Stimulated activated CD4-positive, alpha-beta T cell treated with anti-CD3 and anti-CD28 coated beads, Interleukin-4, amount 100 ng/mL, for 48 hours (primary cell): Measurements from ENCODE around the gene TCTA.
"Not testable (repeated sequence)": the region's sequence is repeated elsewhere in the genome, so short reads cannot be mapped to it uniquely, and the experiment has no call there.

Experiments
- DNase-seq, 2 donors: peaks; one replicate each; pipeline ENCODE4 v3.0.0-alpha.2; 2020; ENCODE audit warnings: low read depth in 2 of 2

TCTA gene, protein sequence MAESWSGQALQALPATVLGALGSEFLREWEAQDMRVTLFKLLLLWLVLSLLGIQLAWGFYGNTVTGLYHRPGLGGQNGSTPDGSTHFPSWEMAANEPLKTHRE

DNA sequence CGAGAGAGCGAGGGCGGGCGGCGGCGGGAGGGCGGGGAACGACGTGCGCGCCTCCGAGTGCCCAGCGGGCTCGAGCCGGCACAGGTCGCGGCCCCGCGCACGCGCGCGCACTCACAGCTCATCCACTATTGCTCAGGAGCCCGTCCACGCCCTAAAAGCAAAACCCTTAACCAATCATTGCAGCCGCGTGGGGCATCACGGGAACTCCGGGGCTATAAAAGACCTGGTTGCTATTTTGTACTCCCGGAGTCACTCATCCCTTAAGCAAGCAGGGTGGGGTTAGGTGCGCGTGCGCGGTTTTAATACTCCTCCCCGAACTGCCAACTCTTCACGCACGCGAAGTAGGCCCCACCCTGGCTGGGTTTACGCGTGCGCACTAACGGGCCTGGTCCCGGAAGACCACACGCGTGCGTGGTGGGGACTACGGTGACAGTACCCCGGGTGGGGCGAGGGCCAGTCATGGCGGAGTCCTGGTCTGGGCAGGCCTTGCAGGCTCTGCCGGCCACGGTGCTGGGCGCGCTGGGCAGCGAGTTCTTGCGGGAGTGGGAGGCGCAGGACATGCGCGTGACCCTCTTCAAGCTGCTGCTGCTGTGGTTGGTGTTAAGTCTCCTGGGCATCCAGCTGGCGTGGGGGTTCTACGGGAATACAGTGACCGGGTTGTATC is at the start of gene TCTA, which contains the start of gene RHOA:
TSS of gene TCTA (plus strand) at position 456 of the 664 bp plus-strand sequence. CDS start at position 460, 4 bp downstream.
TSS of gene RHOA (minus strand) at position 9 of the 664 bp plus-strand sequence. CDS start 36,387 bp downstream, outside the sequence.
- peak; percentile 96 to 99 for DNase-seq

DNA sequence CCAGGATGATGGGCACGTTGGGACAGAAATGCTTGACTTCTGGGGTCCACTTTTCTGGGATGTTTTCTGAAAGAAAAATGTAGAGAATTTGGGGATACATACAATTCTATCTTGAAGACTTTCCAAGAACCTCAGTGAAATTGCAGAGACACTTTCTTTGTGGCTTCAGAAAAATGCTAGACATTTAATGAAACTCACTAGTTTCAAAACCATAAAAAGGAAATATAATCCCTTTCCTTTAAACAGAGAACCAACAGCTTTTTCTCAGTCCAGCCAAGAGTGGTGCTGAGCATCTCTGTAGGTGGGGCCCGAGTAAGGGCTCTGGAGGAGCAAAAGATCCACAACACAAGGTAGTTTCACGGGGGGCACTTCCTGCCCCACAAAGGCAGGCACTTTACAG is 49.7 kb upstream of the TCTA start:
- no peak for DNase-seq

DNA sequence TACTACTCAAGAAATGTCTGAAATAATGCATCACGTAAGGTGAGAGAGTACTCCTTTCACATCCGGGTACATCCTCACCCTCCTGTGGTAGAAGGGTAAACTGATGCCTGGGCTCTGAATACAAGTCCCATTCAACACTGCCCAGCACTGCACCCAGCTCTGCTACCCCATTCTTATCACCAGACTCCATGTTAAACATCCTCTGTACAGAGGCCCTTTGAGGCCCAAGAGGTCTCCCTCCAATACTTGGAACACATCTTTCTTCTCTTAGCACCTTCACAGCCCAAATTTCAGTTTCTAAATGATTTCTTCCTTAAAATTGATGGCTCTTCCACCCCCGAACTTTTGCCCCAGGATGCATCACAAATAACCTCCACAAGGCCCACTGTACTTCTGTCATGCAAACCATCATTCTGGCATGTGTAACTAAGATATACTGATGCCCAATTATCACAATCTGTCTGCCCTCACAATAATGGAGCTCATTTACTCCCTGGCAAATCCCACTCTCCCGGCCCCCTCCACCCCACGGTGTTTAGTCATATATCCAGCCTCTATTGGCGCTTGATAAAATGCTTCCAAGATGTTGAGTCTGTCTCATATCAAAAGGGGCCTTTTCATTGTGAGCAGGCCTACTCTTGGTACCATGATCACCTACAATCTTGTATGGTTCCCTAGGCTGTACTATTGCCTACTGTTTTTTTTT is 41.5 kb upstream of the TCTA start:
- no peak for DNase-seq

DNA sequence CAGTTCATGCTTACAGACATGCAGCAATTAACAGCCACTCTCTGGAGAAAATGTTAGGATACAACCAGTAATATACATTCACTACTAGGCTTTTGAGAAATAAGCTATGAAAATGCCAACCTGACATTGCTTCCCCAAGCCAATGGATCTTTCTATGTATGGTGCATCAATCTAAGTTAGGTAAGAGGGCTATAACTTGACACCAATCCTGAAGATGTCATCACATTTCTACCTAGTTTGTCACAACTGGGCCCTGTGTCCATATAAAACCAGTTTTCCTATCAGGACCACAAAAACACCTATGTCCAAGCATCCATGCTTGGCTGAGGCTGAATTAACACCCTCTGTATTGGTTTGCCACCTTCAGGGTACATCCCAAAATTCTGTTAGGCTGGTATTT is 40.3 kb upstream of the TCTA start:
- DNase-seq, result no peak

DNA sequence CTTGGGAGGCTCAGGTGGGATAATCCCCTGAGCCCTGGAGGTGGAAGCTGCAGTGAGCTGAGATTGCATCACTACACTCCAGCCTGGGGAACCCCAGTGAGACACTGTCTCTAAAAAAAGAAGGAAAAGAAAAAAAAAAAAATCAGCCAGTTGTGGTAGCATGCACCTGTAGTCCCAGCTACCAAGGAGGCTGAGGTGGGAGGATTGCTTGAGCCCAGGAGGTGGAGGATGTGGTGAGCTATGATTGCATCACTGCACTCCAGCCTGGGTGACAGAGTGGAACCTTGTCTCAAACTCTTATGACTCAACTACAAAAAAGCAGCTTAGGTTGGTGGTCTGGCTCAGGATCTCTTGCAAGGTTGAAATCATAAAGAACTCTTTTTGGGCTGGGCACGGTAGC is 34.7 kb upstream of the TCTA start:
- peak; percentile 29 to 41 for DNase-seq

DNA sequence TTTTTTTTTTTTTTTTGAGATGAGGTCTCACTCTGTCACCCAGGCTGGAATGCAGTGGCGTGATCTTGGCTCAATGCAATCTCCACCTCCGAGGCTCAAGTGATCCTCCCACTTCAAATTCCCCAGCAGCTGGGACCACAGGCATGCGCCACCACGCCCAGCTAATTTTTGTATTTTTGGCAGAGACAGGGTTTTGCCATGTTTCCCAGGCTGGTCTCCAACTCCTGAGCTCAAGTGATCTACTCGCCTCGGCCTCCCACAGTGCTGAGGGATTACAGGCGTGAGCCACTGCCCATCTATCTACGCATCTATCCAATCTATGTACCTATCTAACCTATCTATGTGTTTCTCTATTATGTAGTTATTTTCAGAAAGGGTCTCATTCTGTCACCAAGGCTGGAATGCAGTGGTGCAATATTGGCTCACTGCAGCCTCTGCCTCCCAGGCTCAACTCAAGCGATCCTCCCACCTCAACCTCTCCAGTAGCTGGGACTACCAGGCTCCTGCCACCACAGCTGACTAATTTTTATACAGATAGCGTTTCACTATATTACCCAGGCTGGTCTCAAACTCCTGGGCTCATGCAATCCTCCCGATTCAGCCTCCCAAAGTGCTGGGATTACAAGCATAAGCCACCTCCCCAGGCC is 33.9 kb upstream of the TCTA start:
- no peak for DNase-seq

DNA sequence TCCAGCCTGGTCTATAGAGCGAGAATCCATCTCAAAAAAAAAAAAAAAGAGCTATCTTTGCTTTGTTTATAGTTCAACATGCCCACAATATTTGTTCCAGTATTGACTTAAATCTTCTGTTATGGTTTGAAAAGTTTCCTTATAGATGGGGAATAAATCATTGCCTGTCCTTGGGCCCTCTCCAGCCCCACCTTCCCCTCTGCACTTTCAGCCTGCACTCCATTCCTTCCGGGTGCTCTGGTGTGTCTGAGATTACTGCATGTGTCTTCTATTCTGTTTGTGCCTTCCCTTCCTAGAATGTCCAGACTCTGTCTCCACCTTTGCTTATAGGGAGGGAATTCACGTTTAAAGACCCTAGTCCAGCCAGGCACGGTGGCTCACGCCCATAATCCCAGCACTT is 28.8 kb upstream of the TCTA start:
- no peak for DNase-seq

DNA sequence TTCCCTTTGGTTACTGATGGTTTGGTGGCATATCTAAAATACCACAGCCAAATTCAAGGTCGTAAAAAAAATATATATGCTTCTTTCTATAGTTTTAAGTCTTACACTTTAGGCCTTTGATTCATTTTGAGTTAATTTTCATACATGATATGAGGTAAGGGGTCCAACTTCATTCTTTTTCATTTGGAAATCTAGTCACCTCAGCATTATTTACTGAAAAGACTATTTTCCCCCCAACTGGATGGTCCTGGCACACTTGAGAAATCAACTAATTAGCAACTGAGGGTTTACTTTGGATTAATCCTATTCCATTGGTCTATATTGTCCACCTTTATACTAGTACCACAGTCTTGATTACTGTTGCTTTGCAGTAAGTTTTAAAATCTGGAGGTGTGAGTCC is 26.6 kb upstream of the TCTA start:
- no peak for DNase-seq

DNA sequence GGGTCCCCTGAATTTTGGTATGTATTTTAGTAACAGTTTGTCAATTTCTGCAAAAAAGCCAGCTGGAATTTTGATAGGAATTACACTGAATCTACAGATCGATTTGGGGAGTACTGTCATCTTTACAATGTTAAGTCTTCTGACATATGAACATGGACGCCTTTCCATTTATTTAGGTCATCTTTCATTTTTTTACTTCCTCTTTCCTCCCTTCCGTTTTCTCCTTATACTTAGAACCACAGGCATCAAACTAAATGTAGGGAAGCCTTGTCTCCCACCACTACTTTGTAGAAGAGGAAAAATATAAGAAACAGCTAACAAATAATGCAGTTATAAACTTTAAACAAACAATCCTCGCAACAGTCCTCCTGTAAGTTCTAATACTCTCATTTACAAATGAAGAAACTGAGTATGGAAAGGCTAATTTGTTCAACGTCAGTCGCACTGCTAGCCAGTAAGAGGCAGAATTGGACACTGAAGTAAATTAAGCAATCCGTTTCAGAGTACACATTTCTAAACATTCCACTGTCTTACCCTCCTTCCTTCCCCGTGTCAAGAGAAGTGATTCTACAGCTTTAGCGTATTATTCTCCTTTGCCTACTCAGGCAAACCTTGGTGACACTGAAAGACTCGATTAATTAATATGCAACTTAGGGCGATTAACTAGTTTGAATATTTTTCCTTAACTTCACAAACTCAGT is 26.0 kb upstream of the TCTA start:
- no peak for DNase-seq

DNA sequence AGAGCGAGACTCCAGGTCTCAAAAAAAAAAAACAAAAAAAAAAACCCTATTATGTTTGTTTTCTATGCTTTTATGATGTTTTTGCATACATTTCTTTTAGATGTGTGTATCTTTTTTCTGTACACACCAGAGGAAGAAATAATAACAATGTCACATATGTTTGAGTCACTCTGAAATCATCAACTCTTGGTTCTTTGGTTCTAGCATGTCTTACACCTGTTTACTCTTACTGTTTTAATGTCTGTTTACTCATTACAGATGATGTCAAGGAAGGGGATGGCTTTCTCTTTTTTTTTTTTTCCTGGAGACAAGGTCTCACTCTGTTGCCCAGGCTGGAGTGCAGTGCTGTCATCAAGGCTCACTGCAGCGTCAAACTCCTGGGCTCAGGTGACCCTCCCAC is 24.5 kb upstream of the TCTA start:
- no peak for DNase-seq

DNA sequence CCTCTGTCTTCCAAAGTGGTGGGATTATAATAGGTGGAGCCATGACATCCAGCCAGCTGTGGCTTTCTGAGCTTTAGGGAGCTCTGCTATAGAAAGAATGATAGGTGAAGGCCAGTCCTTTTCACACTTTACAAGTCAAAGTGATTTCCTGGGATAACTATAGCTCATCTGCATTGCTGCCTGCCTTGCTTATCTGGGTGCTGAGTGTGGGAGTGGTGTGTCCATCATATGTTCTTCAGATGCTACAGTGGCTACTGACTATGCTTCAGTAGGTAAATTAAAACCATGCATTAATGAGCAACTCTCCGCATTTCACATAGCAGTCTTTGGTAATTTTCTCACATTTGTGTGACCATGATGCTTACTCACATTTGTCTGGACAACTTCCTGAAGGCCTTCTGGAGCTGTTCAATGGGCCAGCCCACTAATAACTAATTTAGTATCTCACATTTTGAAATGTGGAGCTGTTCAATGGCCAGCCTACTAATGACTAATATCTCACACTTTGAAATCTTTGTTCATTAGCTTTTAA is 23.9 kb upstream of the TCTA start:
- DNase-seq, result no peak

DNA sequence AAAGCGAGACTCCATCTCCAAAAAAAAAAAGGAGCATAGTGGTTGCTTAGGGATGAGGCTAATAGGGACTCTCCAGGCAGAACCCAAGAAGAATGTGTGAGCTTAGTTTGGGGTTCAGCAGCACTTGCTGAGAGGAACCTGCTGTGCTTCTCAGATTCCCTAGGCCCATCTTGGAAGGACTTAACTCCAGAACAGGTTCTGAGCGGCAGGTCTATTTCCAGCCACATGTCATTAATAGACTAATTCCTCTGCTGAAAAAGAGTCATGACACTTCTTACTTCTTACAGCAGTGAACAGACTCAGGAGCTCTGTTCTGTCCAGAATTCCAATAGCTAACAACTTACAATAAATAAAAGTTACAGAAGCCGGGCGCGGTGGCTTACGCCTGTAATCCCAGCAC is 22.9 kb upstream of the TCTA start:
- no peak for DNase-seq

DNA sequence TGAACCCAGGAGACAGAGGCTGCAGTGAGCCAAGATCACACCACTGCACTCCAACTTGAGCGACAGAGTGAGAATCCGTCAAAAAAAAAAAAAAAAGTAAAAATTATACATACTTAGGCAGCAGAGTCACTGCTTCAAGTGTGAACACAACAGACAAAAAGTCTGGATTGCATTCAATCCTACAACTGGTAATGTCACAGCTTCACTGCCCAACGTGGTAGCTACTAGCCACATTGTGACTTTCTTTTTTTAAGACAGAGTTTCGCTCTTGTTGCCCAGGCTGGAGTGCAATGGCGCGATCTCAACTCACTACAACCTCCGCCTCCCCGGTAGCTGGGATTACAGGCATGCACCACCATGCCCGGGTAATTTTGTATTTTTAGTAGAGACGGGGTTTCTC is 20.9 kb upstream of the TCTA start:
- not testable (repeated sequence) for DNase-seq

DNA sequence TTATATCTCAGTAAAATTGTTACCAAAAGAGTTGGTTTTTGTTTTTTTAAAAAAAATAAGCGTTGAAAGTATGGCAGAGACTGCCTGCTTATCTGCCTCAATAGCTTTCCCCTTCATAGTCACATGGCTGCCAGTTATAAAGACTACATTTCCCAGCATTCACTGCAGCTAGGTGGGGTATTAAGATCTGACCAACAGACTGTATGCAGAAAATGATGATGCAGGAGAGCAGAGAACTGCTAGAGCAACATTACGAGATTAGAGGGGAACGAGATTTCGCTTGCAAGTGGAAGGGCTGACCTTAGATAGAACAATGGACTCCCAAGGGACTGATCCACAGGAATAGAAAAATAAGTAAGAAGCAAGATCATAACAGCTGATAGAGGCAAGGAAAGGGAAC is 14.8 kb upstream of the TCTA start:
- no peak for DNase-seq

DNA sequence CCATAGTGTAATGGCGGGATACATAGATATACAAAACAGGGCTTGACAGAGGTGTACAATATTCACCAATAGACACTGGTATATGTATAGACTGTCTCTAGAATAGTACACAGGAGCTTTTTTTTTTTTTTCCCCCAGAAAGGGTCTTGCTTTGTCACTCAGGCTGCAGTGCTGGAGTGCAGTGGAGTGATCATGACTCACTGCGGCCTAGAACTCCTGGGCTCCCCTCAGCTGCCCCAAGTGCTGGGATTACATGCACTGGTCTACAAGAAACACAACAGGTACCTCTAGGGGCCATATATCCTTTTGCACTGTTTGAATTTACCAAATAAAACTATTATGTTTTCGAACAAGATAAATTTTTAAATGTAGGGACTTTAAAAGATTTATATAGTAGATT is 12.8 kb upstream of the TCTA start:
- no peak for DNase-seq

DNA sequence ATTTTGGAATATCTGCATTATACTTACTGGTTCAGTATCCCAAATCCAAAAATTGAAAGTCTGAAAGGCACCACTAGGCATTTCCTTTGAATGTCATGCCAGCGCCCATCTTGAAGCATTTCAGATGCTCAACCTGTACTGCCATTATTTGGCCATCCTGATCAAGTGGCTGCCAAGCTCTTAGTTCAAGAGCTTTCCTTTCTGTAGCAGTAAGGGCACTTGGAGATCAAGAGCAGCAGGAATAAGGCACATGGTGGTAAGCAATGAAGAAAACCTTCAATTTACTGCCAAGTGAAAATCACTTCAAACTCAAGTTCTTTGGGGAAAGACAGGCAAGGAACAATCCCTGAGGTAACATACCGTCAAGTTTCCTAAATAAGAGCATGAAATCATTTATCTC is 10.5 kb upstream of the TCTA start:
- DNase-seq, result no peak

DNA sequence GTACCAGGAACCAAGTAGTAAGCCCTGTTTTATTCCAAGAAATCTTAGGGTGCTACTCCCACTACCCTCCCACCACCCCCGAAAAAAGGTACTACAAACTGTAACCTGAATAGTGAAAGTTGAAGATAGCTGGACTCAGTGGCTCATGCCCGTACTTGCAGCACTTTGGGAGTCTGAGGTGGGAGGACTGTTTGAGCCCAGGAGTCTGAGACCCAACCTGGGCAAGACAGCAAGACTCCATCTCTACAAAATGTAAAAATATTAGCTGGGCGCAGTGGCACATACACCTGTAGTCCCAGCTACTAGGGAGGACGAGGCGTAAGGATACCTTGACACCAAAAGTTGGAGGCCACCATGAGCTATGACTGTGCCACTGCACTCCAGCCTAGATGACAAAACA is 8.3 kb upstream of the TCTA start:
- DNase-seq, result no peak

DNA sequence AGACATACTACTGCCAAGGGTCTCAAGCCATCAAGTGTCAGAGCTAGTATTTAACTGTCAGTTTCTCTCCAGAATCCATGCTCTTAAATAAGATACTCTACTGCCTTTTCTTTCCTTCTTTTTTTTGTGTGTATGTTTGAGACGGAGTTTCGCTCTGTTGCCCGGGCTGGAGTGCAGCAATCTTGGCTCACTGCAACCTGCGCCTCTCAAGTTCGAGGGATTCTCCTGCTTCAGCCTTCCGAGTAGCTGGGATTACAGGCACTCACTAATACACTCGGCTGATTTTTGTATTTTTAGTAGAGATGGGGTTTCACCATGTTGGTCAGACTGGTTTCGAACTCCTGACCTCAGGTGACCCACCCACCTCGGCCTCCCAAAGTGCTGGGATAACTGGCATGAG is 6.7 kb upstream of the TCTA start:
- not testable (repeated sequence) for DNase-seq

DNA sequence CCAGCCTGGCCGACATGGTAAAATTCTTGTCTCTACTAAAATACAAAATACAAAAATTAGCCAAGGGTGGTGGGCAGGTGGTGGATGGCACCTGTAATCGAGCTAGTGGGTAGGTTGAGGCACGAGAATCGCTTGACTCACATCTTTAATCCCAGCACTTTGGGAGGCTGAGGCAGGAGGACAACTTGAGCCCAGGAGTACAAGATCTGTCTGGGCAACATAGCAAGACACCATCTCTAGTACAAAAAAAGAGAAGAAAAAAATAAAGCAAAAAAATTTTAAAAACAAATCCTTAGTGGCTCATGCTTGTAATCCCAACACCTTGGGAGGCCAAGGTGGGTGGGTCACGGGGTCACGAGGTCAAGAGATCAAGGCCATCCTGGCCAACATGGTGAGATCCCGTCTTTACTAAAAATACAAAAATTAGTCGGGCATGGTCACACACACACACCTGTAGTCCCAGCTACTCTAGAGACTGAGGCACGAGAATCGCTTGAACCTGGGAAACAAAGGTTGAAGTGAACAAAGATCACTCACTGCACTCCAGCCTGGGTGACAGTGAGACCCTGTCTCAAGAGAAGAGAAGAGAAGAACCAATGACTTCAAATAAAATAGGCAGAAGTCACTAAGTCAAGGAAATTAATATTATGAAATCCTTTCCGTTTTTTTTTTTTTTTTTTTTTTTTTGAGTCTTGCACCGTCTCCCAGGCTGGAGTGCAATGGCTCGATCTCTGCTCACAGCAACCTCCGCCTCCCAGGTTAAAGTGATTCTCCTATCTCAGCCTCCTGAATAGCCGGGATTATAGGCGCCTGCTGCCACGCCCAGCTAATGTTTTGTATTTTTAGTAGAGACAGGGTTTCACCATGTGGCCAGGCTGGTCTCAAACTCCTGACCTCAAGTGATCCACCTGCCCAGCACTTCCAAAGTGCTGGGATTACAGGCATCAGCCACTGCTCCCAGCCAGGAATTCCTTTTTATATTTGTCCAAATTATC is 5.4 kb upstream of the TCTA start:
- no peak for DNase-seq

DNA sequence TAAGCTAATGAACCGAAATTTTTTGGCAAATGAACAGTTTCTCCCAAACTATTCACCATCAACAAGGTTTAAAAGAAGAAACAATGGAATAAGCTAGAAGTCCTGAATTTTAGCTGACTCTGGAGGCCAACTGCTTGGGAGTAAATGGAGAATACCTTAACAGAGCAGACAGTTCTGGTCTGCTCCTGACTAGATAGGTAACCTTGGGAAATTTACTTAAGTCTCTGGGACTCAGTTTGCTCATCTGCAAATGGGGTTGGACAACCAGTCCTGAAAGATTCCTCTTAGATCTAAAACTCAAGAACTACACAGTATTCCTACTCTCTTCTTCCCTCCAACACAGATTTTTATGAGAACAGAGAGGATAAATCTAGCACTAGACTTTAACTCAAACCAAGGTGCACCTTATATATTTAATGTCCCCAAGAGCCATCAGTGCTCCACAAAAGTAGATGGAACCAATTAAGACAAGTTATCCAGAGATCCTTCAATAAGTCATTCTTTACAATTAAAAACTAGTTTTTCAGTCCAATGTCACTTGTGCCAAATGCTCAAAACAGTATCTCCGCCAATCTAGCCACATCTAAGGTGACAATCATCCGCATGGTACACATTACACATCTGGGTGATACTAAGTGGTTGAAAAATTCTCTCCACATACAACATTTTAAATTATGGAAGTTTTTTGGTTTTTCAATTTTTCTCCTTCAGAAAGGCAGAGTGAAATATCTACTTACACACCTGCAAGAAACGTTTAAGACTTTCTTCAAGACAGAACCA is 2.0 kb upstream of the TCTA start:
- DNase-seq, result no peak
